Stimulated activated effector memory CD8-positive, alpha-beta T cell treated with anti-CD3 and anti-CD28 coated beads, Interleukin-12 subunit alpha, Interleukin-12 subunit beta, amount 100 ng/mL, for 72 hours (primary cell): ENCODE results near the gene RET.

Source experiments
- ATAC-seq: fragments of 150-1000 bp; cut with Tn5 transposase; 2 replicates; pipeline ENCODE4 v1.10.0; 2021
- DNase-seq, 2 donors: peaks; one replicate each; pipeline ENCODE4 v3.0.0; 2021 to 2022; ENCODE audit warnings: low spot score in 2 of 2
- H3K27ac Mint-ChIP-seq: one replicate; pipeline ENCODE4 v1.8.0; 2022; ENCODE audit warnings: mild to moderate bottlenecking, mixed read lengths
- H3K36me3 Mint-ChIP-seq: one replicate; pipeline ENCODE4 v1.8.0; 2022; ENCODE audit warnings: mild to moderate bottlenecking, mixed read lengths
- H3K4me1 Mint-ChIP-seq: one replicate; pipeline ENCODE4 v1.8.0; 2022; ENCODE audit warnings: mixed read lengths
- H3K4me3 Mint-ChIP-seq: one replicate; pipeline ENCODE4 v1.8.0; 2022; ENCODE audit warnings: mild to moderate bottlenecking, mixed read lengths
- H3K9me3 Mint-ChIP-seq: one replicate; pipeline ENCODE4 v1.8.0; 2022; ENCODE audit warnings: mixed read lengths

RET gene

DNA sequence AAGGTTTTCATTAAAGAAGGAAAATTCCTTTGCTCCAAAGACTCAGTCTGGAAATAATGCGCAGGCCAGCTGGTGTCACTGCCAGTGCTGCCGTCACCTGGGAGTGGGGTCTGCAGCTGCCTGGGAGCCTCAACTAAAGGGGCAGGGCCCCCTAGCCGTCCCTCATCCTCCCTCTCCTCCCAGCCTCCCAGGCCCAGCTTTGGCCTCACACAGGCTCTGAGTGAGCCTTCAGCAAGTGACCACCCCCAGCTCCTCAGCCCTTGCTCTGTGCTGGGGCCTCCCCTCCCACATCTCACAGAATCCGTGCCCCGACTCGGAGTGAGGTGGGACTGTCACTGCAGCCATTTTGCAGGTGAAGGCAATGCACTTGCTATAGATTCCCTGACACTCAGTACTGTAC lies 11.1 kb upstream of the RET start:
- Mint-ChIP-seq H3K36me3 (no peaks in the 10 kb centered on the region), H3K9me3 (no peaks in the 10 kb centered on the region), H3K4me1 (no peaks in the 10 kb centered on the region), H3K27ac (no peak overlapping the region), H3K4me3 (no peak overlapping the region)
- DNase-seq (no peak), ATAC-seq (no peak)

GRCh38 chr10:43066481-43066880 lies 10.4 kb upstream of the RET start:
- no peaks in the 10 kb centered on the region for H3K4me1 Mint-ChIP-seq
- ATAC-seq = no peak
- H3K4me3 Mint-ChIP-seq = no peak overlapping the region
- no peak overlapping the region for H3K27ac Mint-ChIP-seq
- no peak for DNase-seq
- no peaks in the 10 kb centered on the region for H3K36me3 Mint-ChIP-seq
- H3K9me3 Mint-ChIP-seq = no peaks in the 10 kb centered on the region

DNA sequence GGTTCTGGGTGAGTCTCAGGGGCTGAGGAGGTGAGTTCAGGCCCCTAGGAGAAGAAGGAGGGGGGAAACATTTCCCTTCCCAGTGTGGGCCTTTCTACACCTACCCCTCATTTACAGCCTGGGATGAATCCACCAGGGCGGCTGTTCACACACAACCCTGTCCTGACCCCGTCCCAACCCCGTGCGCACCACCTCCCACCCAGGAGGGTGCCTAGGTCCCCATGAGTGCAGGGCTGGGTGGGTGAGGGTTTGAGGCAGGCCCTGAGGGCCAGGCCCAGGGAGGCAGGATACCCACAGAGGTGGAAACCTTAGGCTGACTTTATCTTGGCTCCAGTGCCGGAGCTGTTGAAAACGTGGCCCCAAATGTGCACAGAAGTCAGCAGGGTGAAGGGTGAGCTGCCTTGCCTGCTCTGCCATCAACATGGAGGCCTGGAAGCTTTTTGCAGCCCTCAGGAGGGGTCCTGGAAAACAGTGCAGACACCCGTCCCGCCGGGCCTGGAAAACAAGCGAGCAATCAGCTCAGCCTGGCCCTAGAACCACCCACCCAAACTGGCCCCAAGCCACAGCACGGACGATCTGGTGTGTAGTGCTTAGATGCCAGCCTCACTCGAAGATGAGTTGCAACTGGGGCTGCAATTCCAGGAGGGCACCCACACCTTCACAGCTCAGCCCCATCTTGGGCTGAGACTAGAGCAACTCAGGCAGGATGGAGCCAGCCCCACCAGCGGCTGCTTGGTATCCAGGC lies 9.3 kb upstream of the RET start:
- ATAC-seq (no peak), DNase-seq (no peak)
- Mint-ChIP-seq H3K36me3 (no peaks in the 10 kb centered on the region), H3K27ac (no peak overlapping the region), H3K4me3 (no peak overlapping the region), H3K4me1 (no peaks in the 10 kb centered on the region), H3K9me3 (no peaks in the 10 kb centered on the region)

GRCh38 chr10:43068136-43068395 lies 8.8 kb upstream of the RET start:
- Mint-ChIP-seq H3K36me3 (no peaks in the 10 kb centered on the region), H3K4me3 (no peak overlapping the region), H3K27ac (no peak overlapping the region), H3K4me1 (no peaks in the 10 kb centered on the region), H3K9me3 (no peaks in the 10 kb centered on the region)
- ATAC-seq (no peak), DNase-seq (no peak)

DNA sequence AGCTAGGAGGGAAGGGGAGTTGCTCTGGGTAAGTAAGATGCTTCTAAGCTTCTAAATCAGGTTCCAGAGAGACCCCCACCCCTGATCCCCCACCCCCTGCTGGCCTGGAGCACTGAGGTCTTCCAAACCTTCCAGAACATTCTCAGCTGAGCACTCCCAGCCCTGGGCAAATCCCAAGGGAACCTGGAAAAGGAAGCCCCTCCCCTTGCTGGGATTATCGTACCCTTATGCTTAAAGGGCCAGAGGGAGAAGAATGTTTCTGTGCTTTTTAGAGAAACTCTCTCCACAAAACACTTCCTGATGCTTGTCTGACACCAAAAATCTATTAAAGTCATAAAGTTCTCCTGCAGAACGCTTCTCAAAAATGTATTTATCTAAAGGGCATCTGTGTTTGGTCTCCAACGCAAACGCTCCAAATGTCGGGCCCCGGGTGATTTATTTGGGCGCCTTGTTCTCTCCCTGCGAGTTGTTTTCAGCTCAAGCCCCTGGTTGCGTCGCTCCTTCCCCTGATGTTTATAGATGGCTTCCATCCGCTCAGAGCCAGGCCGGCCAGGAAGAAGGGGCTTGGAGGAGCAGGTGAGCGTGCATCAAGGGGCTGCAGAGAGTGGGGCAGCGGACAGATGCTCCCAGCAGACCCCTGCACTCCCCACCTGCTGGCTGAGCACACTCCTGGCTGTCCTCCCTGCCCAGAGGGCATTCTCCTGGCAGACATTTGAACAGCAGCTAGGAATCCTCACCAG lies 8.2 kb upstream of the RET start:
- Mint-ChIP-seq H3K27ac (no peak overlapping the region), H3K36me3 (no peaks in the 10 kb centered on the region), H3K9me3 (no peaks in the 10 kb centered on the region), H3K4me1 (no peaks in the 10 kb centered on the region), H3K4me3 (no peak overlapping the region)
- DNase-seq (no peak), ATAC-seq (no peak)

DNA sequence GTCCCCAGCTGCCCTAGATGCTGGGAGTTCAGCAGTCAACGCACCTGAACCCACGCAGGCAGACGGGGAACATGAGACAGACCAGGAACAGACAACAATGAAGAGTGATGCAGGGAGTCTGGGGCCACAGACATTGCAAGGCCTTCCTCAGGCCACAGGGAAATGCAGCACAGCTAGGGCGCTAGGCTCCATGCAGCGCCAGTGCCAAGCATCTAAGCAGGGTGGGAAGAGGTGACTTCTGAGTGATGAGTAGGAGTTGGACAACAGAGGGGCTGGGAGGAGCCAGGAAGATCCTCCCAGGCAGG lies 7.7 kb upstream of the RET start:
- Mint-ChIP-seq H3K9me3 (no peaks in the 10 kb centered on the region), H3K4me1 (no peaks in the 10 kb centered on the region), H3K4me3 (no peak overlapping the region), H3K36me3 (no peaks in the 10 kb centered on the region), H3K27ac (no peak overlapping the region)
- ATAC-seq = no peak
- DNase-seq = no peak

DNA sequence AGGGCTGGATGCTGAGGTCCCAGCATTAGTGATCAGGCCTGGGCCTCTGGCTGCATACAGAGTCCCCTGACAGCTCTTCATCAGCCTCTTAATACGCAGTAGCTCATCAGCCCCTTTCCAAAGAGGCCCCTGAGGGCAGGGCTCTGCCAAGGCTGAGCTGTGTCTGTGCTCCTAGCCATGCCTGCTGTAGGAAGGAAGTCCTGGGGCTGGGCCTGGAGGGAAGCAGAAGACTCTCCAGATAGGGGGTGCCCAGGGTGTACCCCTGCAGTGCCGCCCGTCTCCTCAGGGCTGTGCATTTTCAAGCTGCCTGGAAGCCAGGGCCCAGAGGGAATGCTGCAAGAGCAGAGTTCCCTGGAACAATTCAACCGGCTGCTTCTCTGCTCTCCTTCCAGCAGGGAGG lies 7.3 kb upstream of the RET start:
- Mint-ChIP-seq H3K36me3 (no peaks in the 10 kb centered on the region), H3K9me3 (no peaks in the 10 kb centered on the region), H3K27ac (no peak overlapping the region), H3K4me1 (no peaks in the 10 kb centered on the region), H3K4me3 (no peak overlapping the region)
- DNase-seq (no peak), ATAC-seq (no peak)

DNA sequence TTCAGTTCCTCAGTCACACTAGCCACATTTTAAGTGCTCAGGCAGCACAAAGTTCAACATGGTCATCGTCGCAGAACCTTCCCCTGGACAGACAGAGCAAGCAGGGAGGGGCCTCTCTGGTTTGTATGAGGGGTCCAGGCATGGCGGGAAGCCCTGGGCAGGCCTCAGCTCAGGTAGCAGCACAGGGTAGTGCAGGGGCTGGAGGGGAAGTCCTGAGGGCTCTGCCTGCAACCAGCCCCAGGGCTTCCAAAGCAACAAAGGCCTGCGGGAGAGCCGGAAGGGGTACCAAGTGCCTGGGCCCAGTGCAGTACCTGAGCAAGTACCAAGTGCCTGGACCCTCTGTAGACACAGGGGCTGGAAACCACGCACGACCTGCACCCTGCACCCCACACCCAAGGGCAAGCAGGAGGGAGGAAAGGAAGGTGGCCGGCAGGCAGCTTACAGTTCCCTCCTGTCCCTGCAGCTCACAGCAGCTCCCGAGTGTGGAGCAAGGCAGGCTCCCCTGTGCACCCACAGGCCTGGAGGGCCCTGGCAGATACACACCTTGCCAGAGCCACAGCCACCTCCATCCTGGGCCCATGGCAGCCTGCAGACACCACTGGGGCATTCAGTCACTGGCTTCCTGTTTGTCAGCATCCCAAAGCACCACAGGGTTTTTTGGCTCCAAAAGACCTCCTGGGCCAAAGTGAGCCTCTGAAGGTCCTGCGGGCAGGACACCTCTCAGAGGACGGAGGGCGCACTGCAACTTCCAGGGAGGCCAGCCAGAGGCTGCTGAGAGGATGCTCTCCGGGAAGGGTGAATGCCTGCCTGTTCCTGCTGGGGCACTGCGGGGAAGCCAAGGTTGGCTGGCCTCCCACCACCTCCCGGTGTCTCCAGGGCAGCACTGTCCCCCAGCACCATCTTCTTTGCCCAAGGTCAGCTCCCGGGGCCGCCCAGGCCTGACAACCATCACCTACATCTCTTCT lies 6.5 kb upstream of the RET start:
- no peaks in the 10 kb centered on the region for H3K36me3 Mint-ChIP-seq
- DNase-seq (no peak), ATAC-seq (no peak)
- no peak overlapping the region for H3K4me3 Mint-ChIP-seq
- H3K9me3 Mint-ChIP-seq = no peaks in the 10 kb centered on the region
- H3K4me1 Mint-ChIP-seq = no peaks in the 10 kb centered on the region
- H3K27ac Mint-ChIP-seq = no peak overlapping the region

DNA sequence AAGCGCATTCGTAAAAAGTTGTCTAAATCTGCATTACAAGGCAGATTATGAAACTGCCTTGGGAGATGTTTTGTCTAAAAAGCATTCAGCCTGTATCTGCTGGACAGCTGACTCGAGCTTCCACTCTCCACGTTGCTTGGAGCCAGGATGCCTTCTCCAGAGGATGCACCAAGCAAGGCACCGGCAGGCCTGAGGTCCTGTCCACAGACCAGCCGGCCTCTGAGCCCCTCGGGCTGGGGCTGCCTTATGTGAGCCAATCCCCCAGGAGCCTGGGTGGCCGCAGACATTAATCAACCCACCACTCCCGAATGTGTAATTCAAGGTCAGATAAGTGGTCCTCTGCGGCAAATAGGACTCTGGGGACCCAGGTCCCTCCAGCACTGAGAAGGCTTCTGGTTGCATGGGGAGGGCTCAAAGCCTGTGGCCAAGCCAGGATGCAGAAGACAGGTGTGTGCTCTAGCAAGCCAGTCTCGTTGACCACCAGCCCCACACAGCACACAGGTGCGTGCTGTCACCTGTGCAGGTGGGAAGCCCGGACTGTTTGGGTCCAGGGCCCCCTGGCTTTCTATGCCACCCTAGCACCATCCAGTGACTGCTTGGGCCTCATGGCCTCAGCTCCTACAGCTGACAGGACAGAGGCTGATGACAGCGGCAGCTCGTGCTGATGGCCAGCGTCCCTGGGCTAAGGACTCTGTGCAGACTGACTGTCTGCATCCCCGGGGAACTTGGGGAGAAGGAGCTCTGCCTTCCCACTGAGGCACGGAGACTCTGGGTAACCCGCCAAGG lies 4.8 kb upstream of the RET start:
- no peak for ATAC-seq

GRCh38 chr10:43073191-43073590 lies 3.7 kb upstream of the RET start:
- no peak for ATAC-seq
- DNase-seq = no peak
- Mint-ChIP-seq H3K27ac (no peak overlapping the region), H3K4me1 (peaks cover 8% of the 10 kb centered on the region), H3K36me3 (no peaks in the 10 kb centered on the region), H3K9me3 (no peaks in the 10 kb centered on the region), H3K4me3 (no peak overlapping the region)

More for the DNA sequence above, 4.8 kb upstream of the RET start:
- H3K36me3 Mint-ChIP-seq = no peaks in the 10 kb centered on the region
- H3K27ac Mint-ChIP-seq = no peak overlapping the region
- no peak for DNase-seq
- H3K4me3 Mint-ChIP-seq = no peak overlapping the region
- peaks cover 8% of the 10 kb centered on the region for H3K4me1 Mint-ChIP-seq
- no peaks in the 10 kb centered on the region for H3K9me3 Mint-ChIP-seq

- DNase-seq (no peak), ATAC-seq (no peak)
- Mint-ChIP-seq H3K4me1 (peaks cover 8% of the 10 kb centered on the region), H3K4me3 (no peak overlapping the region), H3K9me3 (no peaks in the 10 kb centered on the region), H3K27ac (no peak overlapping the region), H3K36me3 (no peaks in the 10 kb centered on the region)
Observed at GRCh38 chr10:43073721-43074120, 3.1 kb upstream of the RET start.

DNA sequence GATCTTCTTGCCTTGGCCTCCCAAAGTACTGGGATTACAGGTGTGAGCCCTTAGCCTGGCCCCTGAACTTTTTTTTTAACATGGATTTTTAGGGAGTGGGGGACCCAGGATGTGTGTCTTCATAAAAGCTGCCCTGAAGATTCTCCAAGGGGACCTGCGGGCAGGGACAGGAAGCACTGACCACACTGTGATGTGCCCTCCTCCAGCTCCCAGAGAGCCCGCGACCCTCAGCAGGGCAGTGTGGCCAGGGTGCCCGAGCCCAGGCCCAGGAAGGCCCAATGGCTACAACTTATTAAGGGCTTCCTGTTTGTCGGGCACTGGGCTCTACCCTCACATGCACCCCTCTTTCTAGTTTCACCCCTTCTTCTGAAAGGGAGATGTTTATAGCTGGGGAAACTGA lies 2.5 kb upstream of the RET start:
- H3K4me1 Mint-ChIP-seq = peaks cover 8% of the 10 kb centered on the region
- no peaks in the 10 kb centered on the region for H3K36me3 Mint-ChIP-seq
- H3K4me3 Mint-ChIP-seq = no peak overlapping the region
- H3K9me3 Mint-ChIP-seq = no peaks in the 10 kb centered on the region
- DNase-seq (no peak), ATAC-seq (no peak)
- no peak overlapping the region for H3K27ac Mint-ChIP-seq

DNA sequence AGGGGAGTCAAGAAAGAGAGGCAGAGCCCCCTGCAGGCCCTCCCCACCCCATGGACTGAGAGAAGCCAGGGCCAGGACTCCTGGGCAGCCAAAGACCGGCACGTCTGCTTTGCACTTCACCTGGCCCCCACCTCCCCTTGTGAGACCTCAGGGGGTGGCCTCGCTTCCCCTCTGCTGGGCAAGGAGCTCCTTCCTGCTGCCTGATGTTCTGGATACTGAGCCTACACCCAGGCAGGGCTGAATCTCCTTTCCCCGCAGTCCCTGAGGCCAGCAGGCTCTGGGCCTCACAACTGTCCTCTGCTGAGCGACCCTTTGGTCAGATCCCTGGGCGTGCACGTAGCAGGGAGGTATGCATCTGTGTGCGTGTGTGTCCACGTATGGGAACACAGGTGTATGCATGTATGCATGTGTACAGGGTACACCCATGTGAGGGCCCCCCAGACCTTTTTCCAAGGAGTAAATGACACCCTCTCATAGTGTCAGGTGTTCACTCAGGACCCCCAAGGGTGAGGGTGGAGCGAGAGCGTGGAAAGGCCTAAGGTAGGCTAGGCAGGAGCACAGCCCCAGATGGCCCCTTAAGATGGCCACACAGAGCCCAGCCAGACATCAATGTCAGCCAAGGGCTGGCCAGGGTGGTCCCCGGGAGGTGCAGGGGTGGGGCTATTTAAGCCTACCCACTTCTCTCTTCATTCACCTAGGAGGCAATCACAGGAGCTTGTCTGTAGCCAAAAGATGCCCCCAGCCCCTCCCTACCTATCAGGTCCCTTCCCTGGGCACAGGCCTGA lies 1.9 kb upstream of the RET start:
- Mint-ChIP-seq H3K4me1 (peaks cover 8% of the 10 kb centered on the region), H3K27ac (no peak overlapping the region), H3K36me3 (no peaks in the 10 kb centered on the region), H3K4me3 (no peak overlapping the region), H3K9me3 (no peaks in the 10 kb centered on the region)
- DNase-seq = no peak
- ATAC-seq = no peak

DNA sequence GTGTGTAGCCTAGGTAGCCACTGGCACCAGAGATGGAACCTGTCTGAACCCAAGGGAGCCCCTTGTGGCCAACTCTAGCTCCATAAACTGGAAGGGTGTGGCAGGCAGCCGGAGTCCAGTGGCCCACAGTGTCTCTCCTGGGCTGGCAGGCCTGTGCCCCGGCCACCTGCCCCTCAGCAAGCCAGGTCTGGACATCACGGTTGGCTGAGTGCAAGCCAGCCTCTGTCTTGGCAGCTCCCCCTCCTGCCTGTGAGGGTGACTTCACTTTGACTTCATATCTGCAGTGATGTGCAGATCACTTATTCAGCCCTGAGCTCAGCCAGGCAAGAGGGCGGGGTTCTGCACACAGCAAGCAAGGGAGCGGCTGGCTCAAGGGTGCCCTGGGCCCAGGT lies 1.3 kb upstream of the RET start:
- no peak overlapping the region for H3K4me3 Mint-ChIP-seq
- no peak for ATAC-seq
- H3K4me1 Mint-ChIP-seq = peaks cover 8% of the 10 kb centered on the region

More for the DNA sequence above, 1.3 kb upstream of the RET start:
- H3K36me3 Mint-ChIP-seq = no peaks in the 10 kb centered on the region
- H3K27ac Mint-ChIP-seq = no peak overlapping the region
- H3K9me3 Mint-ChIP-seq = no peaks in the 10 kb centered on the region
- no peak for DNase-seq
